GM18951 (cell line): ENCODE results near the gene TLL2.

Experiments used
- POLR2A ChIP-seq: IDR thresholded peaks from 4 replicates; pipeline ENCODE4 v1.6.1; 2011; ENCODE audit warnings: mild to moderate bottlenecking; ENCODE audit not compliant: insufficient read length, insufficient read depth; ENCODE audit errors: extremely low read depth
- in situ Hi-C: fragments of 300-500 bp; cut with MboI; formaldehyde crosslinking; loops from one replicate; pipeline ENCODE4 v1.12.0; 2022; ENCODE audit warnings: low sequenced_read_pairs, mixed read lengths, inconsistent platforms; ENCODE audit not compliant: unreplicated experiment

The TLL2 gene

DNA sequence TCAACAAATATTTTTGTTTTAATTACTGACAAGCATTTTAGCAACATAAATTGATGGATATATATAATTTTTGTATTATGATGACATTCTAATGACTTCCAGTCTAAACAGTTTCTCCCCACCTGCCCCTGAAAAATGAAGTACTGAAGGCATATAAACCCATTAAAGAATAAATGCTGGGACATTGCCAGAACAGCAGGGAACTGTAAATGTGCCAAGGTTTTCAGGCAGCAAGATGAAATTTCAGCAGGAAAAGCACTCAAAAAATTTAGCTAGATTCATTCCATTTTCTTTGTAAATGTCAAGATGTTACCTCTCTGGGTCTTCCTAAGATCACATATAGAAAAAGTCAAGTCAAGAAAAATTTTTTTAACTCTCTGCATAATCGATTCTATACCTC lies 11.0 kb upstream of the TLL2 start:
- TF ChIP-seq POLR2A: no peak
- in situ Hi-C loops: no loop called here

DNA sequence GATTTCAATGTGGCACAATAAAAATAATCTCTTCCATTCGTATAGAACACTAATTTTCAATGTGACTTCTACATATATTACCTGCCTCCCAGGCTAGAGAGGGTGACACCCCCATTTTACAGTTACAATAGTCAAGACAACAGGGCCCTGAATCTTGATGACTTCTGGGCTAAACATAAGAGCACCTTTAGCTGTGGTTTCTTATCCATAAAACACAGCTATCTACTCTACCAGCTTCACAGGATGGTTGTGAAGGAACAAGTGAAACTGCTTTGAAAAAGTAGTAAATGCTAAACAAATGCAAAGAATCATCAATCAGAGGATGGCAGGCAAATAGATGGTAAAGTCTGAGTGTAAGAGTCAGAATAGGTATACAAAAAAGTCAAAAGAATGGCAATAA lies 3.6 kb upstream of the TLL2 start:
- in situ Hi-C loops: no loop called here
- TF ChIP-seq POLR2A: no peak

DNA sequence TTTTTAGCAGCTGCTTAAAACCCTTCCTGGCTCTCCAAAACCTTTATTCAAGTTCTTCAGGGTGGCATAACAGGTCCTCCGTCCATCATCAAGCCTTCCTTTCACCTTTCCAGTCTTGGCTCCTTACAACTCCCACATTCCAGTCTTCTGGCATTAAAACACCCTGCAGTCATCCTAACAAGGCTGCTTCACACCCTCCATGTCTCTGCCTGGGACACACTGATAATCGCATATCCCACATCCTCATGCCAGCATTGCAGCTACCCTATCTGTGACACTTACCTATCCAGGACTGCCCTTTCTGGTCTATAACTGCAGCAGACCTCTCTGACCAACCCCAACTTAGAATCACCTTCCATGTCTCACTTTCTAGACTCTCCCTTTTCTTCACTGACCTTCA lies 2.6 kb upstream of the TLL2 start:
- in situ Hi-C loops: no loop called here

GRCh38 chr10:96513305-96513697 lies 425 bp downstream of the TLL2 start:
- in situ Hi-C loops: no loop called here
- no peak for TF ChIP-seq POLR2A

More for the DNA sequence above, 2.6 kb upstream of the TLL2 start:
- TF ChIP-seq POLR2A: no peak

GRCh38 chr10:96512524-96513304 lies 1.0 kb downstream of the TLL2 start:
- no peak for TF ChIP-seq POLR2A
- in situ Hi-C loops: no loop called here

DNA sequence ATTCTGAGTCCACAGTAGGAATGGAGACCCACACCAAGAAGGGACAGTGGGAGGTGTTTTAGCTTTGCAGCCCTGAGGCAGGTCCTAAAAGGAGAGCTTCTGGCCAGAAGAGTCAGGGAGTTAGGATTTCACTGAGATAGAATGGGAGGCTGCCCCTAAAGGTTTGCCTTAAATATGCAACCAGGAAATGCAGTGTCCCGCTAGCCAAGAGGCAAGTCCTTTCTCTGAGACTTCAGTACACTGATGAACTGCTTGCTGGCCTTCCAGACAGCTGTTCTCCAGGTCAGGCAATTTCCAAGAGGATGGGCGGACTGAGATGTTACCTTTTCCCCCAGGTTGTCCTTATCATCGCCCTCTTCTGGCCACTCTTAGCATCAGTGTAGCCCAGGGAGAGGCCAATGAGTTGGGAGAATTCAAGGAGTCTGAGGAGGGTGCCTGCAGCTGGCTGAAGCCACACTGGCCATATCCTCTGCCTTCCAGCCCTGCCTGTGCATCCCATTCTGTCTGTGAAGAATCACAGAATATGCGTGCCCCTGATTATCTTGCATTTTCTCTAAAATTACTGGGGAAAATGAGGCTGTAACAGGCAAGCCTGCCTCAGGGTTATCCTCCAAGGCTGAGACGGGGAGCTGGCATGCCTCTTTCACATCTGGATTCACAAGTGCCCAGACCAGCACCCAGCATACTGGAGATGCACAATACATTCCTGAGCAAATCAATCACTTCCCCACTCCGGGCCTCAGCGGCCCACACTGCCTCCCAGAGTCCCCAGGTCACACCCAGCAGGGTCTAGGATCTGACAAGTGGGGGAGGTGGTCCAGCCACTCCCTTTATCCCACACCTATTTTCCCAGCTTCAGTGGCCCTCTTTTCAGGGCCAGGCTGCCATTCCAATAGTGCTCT lies 2.4 kb downstream of the TLL2 start:
- no peak for TF ChIP-seq POLR2A
- in situ Hi-C loops: no loop called here

DNA sequence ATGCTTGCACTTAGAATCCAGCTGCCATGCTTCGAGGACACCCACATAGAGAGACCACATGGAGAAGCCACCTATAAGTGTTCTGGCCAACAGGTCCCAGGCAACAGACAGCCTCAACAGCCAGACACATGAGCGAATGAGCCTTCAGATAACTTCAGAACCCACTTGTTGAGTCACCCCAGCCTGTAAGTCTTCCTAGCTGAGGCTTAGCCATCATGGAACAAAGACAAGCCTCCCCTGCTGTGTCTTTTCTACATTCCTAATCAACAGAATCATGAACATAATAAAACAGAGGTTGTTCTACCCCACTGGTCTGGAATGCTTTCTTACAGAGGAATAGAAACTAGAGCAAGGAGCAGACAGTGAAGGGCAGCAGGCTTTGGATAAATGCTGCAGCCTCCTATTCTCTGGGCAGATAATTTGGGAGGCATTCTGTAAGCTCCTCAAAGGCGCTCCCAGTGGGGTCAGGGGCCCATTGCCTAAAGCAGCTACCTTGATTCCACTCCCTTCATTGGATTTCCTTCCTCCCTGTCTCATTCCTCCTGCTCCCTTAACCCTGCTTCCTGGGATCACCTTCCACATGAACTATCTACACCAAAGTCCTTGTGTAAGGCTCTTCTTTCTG lies 4.6 kb downstream of the TLL2 start:
- in situ Hi-C loops: no loop called here

GRCh38 chr10:96507044-96507443 lies 6.7 kb downstream of the TLL2 start:
- no peak for TF ChIP-seq POLR2A

More for the DNA sequence above, 4.6 kb downstream of the TLL2 start:
- TF ChIP-seq POLR2A: no peak

DNA sequence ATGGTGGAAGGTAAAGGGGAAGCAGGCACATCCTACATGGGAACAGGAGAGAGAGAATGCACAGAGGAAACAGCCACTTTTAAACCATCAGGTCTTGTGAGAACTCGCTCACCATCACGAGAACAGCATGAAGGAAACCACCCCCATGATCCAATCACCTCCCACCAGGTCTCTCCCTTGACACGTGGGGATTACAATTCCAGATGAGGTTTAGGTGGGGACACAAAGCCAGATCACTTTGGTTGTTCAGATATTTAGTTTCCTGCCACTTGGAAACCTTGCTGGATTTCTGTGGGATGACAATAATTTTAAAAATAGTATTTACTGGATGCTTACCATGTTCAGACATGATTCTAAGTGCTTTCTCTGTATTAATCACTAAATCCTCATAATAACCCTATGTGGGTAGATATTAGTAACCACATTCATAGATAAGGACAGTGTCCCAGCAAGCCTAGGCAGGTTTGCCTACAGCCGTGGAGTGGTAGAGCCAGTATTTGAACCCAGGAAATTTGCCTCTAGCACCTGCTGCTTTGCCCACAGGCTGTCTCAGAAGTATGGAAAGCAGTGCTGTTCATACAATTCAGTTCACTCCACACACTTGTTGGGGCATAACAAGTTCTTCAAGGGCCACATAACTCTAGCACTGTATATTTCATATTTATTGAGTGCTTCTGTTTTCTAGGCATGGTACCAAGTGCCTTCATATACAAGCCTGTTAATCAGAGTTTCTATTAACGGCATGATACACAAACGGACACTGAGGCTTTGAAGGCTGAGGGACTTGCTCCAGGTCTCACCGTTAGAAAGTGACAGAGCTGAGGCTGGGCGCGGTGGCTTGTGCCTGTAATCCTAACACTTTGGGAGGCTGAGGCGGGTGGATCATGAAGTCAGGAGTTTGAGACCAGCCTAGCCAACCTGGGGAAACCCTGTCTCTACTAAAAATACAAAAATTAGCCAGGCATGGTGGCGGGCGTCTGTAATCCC lies 8.3 kb downstream of the TLL2 start:
- in situ Hi-C loops: no loop called here
- no peak for TF ChIP-seq POLR2A

More at GRCh38 chr10:96507044-96507443, 6.7 kb downstream of the TLL2 start:
- in situ Hi-C loops: no loop called here

DNA sequence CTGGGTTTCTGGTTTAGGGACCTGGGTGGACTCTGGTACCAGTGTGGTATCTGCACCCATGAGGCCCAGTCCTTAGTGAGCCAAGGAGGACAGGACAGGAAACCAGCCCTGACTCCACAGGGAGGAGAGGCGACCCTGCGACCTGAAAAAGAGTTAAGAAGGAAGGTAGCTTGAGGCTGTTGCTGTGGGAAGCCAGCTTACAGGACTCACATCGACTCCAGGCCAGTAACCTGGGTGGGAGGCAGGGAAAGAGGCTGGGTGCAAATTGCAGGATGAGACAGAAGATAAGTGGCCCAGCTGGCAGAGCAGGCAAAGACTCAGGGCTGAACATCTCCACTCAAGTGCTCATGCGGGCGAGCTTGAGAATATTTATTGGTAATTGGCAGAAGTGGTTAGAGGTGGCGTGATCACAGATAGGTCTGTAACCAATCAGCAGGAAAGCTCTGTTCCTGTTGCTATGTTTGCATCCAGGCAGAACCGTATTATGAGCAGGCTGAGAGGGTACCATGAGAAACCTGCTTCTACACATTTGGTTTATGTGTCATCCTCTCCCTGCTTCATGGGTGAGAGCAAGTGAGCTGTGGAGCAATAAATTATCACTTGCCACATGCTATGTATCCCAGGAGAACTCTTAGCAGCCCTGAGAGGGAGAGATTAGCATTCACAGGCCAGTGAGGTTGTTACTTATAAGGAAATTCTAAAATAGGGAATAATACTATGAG lies 11.0 kb downstream of the TLL2 start:
- in situ Hi-C loops: no loop called here
- TF ChIP-seq POLR2A: no peak

GRCh38 chr10:96501985-96502384 lies 11.7 kb downstream of the TLL2 start:
- TF ChIP-seq POLR2A: no peak
- in situ Hi-C loops: no loop called here

DNA sequence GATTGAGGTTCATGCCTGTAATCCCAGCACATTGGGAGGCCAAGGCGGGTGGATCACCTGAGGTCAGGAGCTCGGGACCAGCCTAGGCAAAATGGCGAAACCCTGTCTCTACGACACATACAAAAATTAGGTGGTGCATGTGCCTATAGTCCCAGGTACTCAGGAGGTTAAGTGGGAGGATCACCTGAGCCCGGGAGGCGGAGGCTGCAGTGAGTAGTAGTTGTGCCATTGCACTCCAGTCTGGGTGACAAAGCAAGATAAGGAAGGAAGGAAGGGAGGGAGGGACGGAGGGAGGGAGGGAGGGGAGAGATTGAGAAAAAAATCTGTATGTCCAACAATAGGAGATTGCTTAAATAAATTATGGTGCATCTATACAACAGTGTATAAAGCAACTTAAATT lies 13.2 kb downstream of the TLL2 start:
- in situ Hi-C loops: no loop called here
- TF ChIP-seq POLR2A: no peak
